ENCODE measurements around the gene OR8G5. TPM values are rescaled to one million over a fixed set of nuclear protein-coding genes. Genes with fewer than 3 reads are reported as not detected.
"Not testable (repeated sequence)": the region's sequence is repeated elsewhere in the genome, so short reads cannot be mapped to it uniquely, and the experiment has no call there.

OR8G5 gene
- total RNA-seq, 1 experiment from 2014 or later: not detected

DNA sequence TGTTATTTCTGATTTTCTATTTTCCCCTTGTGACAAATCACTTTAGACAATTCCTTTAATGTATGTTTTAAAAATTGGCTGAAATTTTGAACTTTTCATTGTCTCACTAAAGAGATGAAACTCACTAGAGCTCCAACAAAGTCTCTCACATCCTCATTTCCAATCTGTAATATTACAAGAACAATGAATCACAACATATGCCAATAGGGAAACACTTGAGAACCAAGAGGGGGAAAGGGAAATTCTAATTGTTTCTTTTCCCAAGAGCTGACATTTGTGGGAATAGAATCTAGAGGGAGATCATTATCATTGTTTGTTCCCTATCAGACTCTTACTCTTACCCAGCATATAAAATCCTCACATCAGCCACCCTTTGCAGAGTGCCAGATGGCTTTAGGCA is 44.9 kb upstream of the OR8G5 start:
- Mint-ChIP-seq H3K27me3 (ENCODE audit: unreplicated experiment) (no peaks in the 10 kb centered on the region), H3K27ac (ENCODE audit: unreplicated experiment) (no peak overlapping the region), H3K9me3 (ENCODE audit: low read depth, unreplicated experiment) (no peaks in the 10 kb centered on the region), H3K36me3 (ENCODE audit: insufficient read depth, unreplicated experiment) (no peaks in the 10 kb centered on the region), H3K4me1 (ENCODE audit: low read depth, unreplicated experiment) (no peaks in the 10 kb centered on the region), H3K4me3 (ENCODE audit: low read depth, unreplicated experiment) (no peak overlapping the region)
- no peak for DNase-seq
- no TSS peak for BruUV-seq (replicated peaks)
- CTCF ChIA-PET: no interaction called here
- intact Hi-C loops (cut with micrococcal nuclease; ENCODE audit: unreplicated experiment): no loop called here
- TF ChIP-seq, protein P1, sequence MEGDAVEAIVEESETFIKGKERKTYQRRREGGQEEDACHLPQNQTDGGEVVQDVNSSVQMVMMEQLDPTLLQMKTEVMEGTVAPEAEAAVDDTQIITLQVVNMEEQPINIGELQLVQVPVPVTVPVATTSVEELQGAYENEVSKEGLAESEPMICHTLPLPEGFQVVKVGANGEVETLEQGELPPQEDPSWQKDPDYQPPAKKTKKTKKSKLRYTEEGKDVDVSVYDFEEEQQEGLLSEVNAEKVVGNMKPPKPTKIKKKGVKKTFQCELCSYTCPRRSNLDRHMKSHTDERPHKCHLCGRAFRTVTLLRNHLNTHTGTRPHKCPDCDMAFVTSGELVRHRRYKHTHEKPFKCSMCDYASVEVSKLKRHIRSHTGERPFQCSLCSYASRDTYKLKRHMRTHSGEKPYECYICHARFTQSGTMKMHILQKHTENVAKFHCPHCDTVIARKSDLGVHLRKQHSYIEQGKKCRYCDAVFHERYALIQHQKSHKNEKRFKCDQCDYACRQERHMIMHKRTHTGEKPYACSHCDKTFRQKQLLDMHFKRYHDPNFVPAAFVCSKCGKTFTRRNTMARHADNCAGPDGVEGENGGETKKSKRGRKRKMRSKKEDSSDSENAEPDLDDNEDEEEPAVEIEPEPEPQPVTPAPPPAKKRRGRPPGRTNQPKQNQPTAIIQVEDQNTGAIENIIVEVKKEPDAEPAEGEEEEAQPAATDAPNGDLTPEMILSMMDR (IDR thresholded peaks at IDR 0.05; ENCODE audit: unreplicated experiment): no peak

DNA sequence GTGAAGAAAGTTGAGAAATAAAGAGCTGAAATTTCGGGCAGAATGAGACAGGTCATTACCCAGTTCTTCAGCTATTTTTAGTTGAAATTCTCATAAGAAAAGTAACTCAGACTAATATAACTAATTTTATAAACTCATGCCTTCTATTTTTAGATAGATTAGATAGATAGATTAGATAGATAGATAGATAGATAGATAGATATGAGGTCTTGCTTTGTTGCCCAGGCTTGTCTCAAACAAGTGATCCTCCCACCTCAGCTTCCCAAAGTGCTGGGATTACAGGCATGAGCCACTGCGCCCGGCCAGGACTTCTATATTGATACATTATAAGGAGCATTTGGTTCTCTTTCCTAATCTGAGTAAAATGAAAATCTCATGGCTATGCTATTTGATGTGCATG is 42.1 kb upstream of the OR8G5 start:
- Mint-ChIP-seq H3K27me3 (ENCODE audit: unreplicated experiment) (no peaks in the 10 kb centered on the region), H3K4me3 (ENCODE audit: low read depth, unreplicated experiment) (no peak overlapping the region), H3K9me3 (ENCODE audit: low read depth, unreplicated experiment) (peaks cover 2% of the 10 kb centered on the region), H3K36me3 (ENCODE audit: insufficient read depth, unreplicated experiment) (no peaks in the 10 kb centered on the region), H3K27ac (ENCODE audit: unreplicated experiment) (no peak overlapping the region), H3K4me1 (ENCODE audit: low read depth, unreplicated experiment) (no peaks in the 10 kb centered on the region)
- no peak for DNase-seq
- no TSS peak for BruUV-seq (replicated peaks)
- CTCF ChIA-PET: no interaction called here
- TF ChIP-seq, protein P1 (IDR thresholded peaks at IDR 0.05; ENCODE audit: unreplicated experiment): no peak
- intact Hi-C loops (cut with micrococcal nuclease; ENCODE audit: unreplicated experiment): no loop called here

DNA sequence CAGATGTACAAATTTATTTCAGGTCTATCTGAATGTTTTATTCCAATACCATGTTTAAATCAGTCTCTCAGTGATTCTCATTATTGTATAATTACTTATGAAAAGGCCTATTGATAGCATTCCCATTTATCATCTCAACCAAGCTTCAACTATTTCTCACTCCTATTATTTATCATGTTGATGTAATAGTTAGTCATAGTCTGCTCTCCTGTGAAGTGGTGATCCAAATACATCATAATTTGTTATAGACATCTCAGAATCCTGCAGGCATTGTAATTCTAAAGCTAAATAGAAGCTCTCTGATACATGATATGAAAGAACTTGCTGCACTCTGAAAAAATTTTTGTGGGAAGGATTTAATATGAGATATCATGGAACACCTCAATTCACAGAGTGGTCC is 37.0 kb upstream of the OR8G5 start:
- TF ChIP-seq, protein P1 (IDR thresholded peaks at IDR 0.05; ENCODE audit: unreplicated experiment): no peak
- no peak for DNase-seq
- peaks cover 2% of the 10 kb centered on the region for H3K9me3 Mint-ChIP-seq (ENCODE audit: low read depth, unreplicated experiment)
- no peak overlapping the region for H3K27ac Mint-ChIP-seq (ENCODE audit: unreplicated experiment)
- H3K4me1 Mint-ChIP-seq (ENCODE audit: low read depth, unreplicated experiment): no peaks in the 10 kb centered on the region
- no peaks in the 10 kb centered on the region for H3K27me3 Mint-ChIP-seq (ENCODE audit: unreplicated experiment)
- no TSS peak for BruUV-seq (replicated peaks)
- H3K36me3 Mint-ChIP-seq (ENCODE audit: insufficient read depth, unreplicated experiment): no peaks in the 10 kb centered on the region
- no peak overlapping the region for H3K4me3 Mint-ChIP-seq (ENCODE audit: low read depth, unreplicated experiment)
- intact Hi-C loops (cut with micrococcal nuclease; ENCODE audit: unreplicated experiment): no loop called here
- CTCF ChIA-PET: no interaction called here

DNA sequence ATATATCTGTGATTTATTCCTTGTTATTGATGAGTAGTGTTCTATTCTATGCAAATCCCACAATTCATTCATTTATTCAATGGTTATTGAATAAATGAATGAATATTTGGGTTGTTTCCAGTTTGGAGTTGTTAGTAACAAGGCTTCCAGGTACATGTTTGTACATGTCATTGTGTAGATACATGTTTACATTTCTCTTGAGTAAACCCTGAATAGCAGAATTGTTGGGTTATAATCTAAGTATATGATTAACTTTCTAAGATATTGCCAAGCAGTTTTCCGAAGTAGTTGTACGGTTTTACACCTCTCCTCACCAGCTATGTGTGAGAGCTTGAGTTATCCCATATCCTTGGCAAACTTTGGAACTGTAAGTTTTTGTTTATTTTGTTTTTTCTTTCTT is 33.8 kb upstream of the OR8G5 start:
- peaks cover 7% of the 10 kb centered on the region for H3K9me3 Mint-ChIP-seq (ENCODE audit: low read depth, unreplicated experiment)
- H3K27me3 Mint-ChIP-seq (ENCODE audit: unreplicated experiment): no peaks in the 10 kb centered on the region
- BruUV-seq (replicated peaks): no TSS peak
- DNase-seq: no peak
- H3K4me3 Mint-ChIP-seq (ENCODE audit: low read depth, unreplicated experiment): no peak overlapping the region
- intact Hi-C loops (cut with micrococcal nuclease; ENCODE audit: unreplicated experiment): no loop called here
- CTCF ChIA-PET: no interaction called here
- H3K4me1 Mint-ChIP-seq (ENCODE audit: low read depth, unreplicated experiment): no peaks in the 10 kb centered on the region
- no peak overlapping the region for H3K27ac Mint-ChIP-seq (ENCODE audit: unreplicated experiment)
- TF ChIP-seq, protein P1 (IDR thresholded peaks at IDR 0.05; ENCODE audit: unreplicated experiment): no peak
- no peaks in the 10 kb centered on the region for H3K36me3 Mint-ChIP-seq (ENCODE audit: insufficient read depth, unreplicated experiment)

DNA sequence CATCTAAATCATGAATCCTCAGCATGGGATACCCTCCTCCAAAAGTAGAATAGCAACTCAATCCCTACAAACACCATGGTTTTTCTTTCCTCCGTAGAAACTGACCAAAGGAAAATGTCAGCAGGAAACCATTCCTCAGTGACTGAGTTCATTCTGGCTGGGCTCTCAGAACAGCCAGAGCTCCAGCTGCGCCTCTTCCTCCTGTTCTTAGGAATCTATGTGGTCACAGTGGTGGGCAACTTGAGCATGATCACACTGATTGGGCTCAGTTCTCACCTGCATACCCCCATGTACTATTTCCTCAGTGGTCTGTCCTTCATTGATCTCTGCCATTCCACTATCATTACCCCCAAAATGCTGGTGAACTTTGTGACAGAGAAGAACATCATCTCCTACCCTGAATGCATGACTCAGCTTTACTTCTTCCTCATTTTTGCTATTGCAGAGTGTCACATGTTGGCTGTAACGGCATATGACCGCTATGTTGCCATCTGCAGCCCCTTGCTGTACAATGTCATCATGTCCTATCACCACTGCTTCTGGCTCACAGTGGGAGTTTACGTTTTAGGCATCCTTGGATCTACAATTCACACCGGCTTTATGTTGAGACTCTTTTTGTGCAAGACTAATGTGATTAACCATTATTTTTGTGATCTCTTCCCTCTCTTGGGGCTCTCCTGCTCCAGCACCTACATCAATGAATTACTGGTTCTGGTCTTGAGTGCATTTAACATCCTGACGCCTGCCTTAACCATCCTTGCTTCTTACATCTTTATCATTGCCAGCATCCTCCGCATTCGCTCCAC is 31.4 kb upstream of the OR8G5 start:
- intact Hi-C loops (cut with micrococcal nuclease; ENCODE audit: unreplicated experiment); H3K9me3 Mint-ChIP-seq (ENCODE audit: low read depth, unreplicated experiment): not testable (repeated sequence)

More for the DNA sequence above, 31.4 kb upstream of the OR8G5 start:
- BruUV-seq (replicated peaks); CTCF ChIA-PET; DNase-seq; H3K4me3 Mint-ChIP-seq (ENCODE audit: low read depth, unreplicated experiment); H3K27me3 Mint-ChIP-seq (ENCODE audit: unreplicated experiment); H3K27ac Mint-ChIP-seq (ENCODE audit: unreplicated experiment); H3K4me1 Mint-ChIP-seq (ENCODE audit: low read depth, unreplicated experiment); H3K36me3 Mint-ChIP-seq (ENCODE audit: insufficient read depth, unreplicated experiment): not testable (repeated sequence)
